Activated CD4-positive, alpha-beta T cell treated with anti-CD3 and anti-CD28 coated beads, Interleukin-2, amount 10 ng/mL, durations not matched to agents 24 days and 14 days (primary cell): ENCODE measurements around the gene TCOF1. TPM values are rescaled to one million over a fixed set of nuclear protein-coding genes. Genes with fewer than 3 reads are reported as not detected.

ENCODE experiments used
- DNase-seq: peaks from one replicate; pipeline ENCODE4 v3.0.0; 2022
- H3K27ac Mint-ChIP-seq: one replicate; pipeline ENCODE4 v1.8.0; 2022; ENCODE audit warnings: mild to moderate bottlenecking, mixed read lengths
- H3K27me3 Mint-ChIP-seq: one replicate; pipeline ENCODE4 v1.8.0; 2022; ENCODE audit warnings: mixed read lengths
- H3K36me3 Mint-ChIP-seq: one replicate; pipeline ENCODE4 v1.8.0; 2022; ENCODE audit warnings: low read depth, mild to moderate bottlenecking, mixed read lengths
- H3K4me1 Mint-ChIP-seq: one replicate; pipeline ENCODE4 v1.8.0; 2021; ENCODE audit warnings: mixed read lengths
- H3K4me3 Mint-ChIP-seq: one replicate; pipeline ENCODE4 v1.8.0; 2022; ENCODE audit warnings: mild to moderate bottlenecking, moderate library complexity, mixed read lengths
- H3K9me3 Mint-ChIP-seq: one replicate; pipeline ENCODE4 v1.8.0; 2021; ENCODE audit warnings: mixed read lengths
- intact Hi-C: fragments of 100-400 bp; cut with micrococcal nuclease; formaldehyde crosslinking; loops from one replicate; pipeline ENCODE4 v1.15.1; 2023
- total RNA-seq: library from RNA; stranded (reverse); gene quantifications from 2 replicates; pipeline ENCODE4 v1.2.3, GENCODE V29; 2022

TCOF1 gene
- total RNA-seq, 1 donor from 2014 or later: 130 TPM

DNA sequence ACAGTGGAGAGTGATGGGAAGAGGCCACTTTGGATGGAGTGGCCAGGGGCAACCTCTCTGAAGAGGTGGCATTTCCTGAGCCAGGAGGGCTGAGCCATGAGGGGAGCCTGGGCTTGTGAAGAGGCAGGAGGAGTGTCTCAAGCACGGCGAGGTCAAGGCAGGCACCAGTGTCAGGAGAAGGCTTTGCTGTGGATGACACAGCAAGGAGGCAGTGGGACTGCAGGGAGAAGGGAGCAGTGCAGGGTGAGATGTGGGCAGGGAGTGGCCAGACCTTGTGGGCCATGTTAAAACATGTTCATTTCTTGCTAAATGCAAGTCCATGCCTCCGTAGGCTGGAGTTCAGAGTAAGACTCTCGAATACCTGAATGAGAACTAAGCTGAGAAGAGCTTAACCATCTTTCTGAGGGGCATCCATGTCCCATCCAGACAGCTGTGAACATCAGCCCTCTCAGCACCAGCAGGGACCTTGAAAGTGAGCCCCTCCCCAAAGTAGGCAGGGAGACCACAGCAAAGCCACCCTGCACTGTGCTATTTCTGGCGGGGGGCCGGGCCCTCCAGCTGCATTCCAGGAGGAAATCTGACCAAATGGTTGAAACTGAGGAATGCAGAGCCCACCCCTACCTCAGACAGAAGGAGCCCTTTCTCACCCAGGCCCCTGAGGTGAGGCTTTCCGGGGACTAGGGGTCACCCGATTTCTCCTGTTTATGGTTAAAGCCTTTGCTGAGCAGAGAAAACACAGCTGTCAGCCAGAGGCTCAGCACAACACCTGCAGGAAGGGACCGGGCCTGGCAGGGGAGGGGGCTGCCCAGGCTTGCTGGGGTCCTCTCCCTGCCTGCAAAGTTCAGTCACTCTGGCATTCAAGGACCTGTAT, 38.6 kb upstream of the TCOF1 start:
- no peaks in the 10 kb centered on the region for H3K9me3 Mint-ChIP-seq
- no peak for DNase-seq
- no peak overlapping the region for H3K27ac Mint-ChIP-seq
- intact Hi-C loops: no loop called here
- H3K4me3 Mint-ChIP-seq: no peak overlapping the region
- H3K36me3 Mint-ChIP-seq: no peaks in the 10 kb centered on the region
- peaks cover 9% of the 10 kb centered on the region for H3K27me3 Mint-ChIP-seq
- no peaks in the 10 kb centered on the region for H3K4me1 Mint-ChIP-seq

DNA sequence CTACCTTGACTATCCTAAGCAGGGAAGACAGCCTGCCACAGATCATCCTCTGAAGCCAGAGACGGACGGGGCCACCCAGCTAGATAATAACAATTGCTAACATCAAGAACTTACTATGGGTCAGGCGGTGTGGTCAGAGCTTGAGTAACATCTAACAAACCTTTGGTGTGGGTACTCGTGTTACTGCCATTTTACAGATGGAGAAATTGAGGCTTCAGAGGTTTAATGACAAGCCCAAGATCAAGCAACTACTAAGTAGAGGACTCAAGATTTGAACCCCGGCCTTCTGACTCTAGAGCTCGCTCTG, 38.1 kb upstream of the TCOF1 start:
- intact Hi-C loops: no loop called here
- Mint-ChIP-seq H3K27me3 (peaks cover 9% of the 10 kb centered on the region), H3K36me3 (no peaks in the 10 kb centered on the region), H3K4me3 (no peak overlapping the region), H3K9me3 (no peaks in the 10 kb centered on the region), H3K4me1 (no peaks in the 10 kb centered on the region), H3K27ac (no peak overlapping the region)
- no peak for DNase-seq

DNA sequence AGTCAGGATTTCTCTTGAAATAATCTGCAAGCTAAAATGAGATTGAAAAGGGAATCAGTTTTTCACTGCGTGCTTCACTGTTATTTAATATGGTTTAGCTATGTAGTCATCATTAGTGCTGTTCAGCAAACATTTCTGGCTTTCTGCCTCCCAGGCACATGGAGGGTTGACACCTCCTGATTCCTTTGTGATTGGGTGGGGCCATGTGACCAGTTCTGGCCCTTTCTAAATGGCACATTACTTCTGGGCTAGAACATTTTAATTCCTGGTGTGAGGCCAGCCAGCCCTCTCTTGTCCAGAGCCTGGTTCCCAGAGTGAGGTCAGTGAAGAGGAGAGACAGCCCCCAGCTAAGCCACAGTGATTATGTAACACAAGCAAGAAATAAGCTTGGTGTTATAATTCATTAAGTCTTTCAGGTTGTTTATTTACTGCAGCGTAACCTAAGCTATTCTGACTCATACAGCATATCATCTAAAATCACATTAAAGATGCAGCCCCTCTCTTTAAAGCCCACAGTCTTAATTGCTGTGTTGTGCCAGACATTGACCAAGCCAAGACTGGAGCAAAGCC, 37.4 kb upstream of the TCOF1 start:
- no peaks in the 10 kb centered on the region for H3K36me3 Mint-ChIP-seq
- DNase-seq: no peak
- H3K27ac Mint-ChIP-seq: no peak overlapping the region
- no peak overlapping the region for H3K4me3 Mint-ChIP-seq
- intact Hi-C loops: no loop called here
- peaks cover 9% of the 10 kb centered on the region for H3K27me3 Mint-ChIP-seq
- H3K4me1 Mint-ChIP-seq: no peaks in the 10 kb centered on the region
- H3K9me3 Mint-ChIP-seq: no peaks in the 10 kb centered on the region

DNA sequence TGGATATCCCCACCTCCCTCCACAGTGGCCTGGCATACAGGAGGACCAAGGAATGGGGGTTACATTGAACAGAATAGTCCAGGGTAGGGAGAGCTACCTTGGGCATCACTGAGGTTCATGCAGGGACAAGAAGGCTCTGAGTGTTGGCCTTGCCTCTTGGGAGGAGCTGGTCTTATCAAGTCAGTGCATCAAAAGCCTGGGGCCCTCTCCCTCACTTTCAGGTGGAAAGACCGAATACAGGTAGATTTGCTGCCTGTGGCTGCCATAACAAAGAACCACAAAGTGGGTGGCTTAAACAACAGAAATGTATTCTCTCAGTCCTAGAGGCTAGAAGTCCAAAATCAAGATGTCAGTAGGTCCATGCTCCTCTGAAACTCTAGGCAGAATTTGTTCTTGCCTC, 36.3 kb upstream of the TCOF1 start:
- Mint-ChIP-seq H3K27ac (no peak overlapping the region), H3K4me1 (no peaks in the 10 kb centered on the region), H3K4me3 (no peak overlapping the region), H3K36me3 (no peaks in the 10 kb centered on the region), H3K27me3 (peaks cover 9% of the 10 kb centered on the region), H3K9me3 (no peaks in the 10 kb centered on the region)
- intact Hi-C loops: no loop called here
- DNase-seq: no peak

DNA sequence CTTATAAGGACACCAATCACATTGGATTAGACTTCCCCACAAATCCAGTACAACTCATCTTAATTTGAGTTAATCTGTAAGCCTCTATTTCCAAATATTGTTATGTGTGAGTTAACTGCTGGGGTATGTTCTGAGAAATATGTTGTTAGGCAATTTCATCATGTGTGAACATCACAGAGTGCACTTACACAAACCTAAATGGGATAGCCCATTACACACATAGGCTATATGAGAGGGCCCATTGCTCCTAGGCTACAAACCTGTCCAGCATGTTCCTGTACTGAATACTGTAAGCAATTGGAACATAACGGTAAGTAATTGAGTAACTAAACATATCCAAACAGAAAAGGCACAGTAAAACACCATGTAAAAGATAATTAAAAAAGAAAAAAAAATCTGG, 35.7 kb upstream of the TCOF1 start:
- intact Hi-C loops: no loop called here
- no peak overlapping the region for H3K4me3 Mint-ChIP-seq
- H3K27ac Mint-ChIP-seq: no peak overlapping the region
- peaks cover 9% of the 10 kb centered on the region for H3K27me3 Mint-ChIP-seq
- H3K9me3 Mint-ChIP-seq: no peaks in the 10 kb centered on the region
- no peaks in the 10 kb centered on the region for H3K36me3 Mint-ChIP-seq
- DNase-seq: no peak
- no peaks in the 10 kb centered on the region for H3K4me1 Mint-ChIP-seq

DNA sequence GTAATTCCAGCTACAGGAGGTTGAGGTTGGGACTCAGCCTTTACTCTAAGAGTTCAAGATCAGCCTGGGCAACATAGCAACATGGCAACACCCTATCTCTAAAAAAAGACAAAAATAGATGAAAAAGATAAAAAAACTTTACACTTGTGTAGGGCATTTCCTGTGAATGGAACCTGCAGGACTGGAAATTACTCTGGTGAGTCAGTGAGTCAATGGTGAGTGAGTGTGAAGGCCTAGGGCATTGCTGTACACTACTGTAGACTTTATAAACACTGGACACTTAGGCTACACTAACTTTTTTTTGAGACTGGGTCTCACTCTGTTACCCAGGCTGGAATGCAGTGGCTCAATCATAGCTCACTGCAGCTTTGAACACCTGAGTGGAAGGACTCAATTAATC, 35.3 kb upstream of the TCOF1 start:
- no peaks in the 10 kb centered on the region for H3K36me3 Mint-ChIP-seq
- peaks cover 9% of the 10 kb centered on the region for H3K27me3 Mint-ChIP-seq
- no peak for DNase-seq
- no peak overlapping the region for H3K4me3 Mint-ChIP-seq
- no peaks in the 10 kb centered on the region for H3K4me1 Mint-ChIP-seq
- intact Hi-C loops: no loop called here
- H3K9me3 Mint-ChIP-seq: no peaks in the 10 kb centered on the region
- H3K27ac Mint-ChIP-seq: no peak overlapping the region

DNA sequence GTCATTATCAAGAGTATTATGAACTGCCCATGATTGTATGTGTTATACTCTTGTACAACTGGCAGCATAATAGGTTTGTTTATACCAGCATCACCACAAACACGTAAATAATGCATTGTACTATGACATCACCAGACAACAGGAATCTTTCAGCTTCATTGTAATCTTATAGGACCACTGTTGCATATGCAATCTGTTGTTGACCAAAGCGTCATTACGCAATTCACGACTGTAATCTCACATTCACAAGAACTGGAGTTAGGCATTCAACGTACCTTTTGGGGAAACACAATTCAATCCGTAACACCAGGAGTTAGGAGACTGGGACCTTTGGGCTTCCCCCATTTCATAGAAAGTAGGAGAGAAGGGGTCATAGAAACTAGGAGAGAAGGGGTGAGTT, 34.4 kb upstream of the TCOF1 start:
- no peak overlapping the region for H3K4me3 Mint-ChIP-seq
- H3K27me3 Mint-ChIP-seq: peaks cover 6% of the 10 kb centered on the region
- DNase-seq: no peak
- intact Hi-C loops: no loop called here
- H3K36me3 Mint-ChIP-seq: no peaks in the 10 kb centered on the region
- no peak overlapping the region for H3K27ac Mint-ChIP-seq
- no peaks in the 10 kb centered on the region for H3K4me1 Mint-ChIP-seq
- H3K9me3 Mint-ChIP-seq: no peaks in the 10 kb centered on the region

DNA sequence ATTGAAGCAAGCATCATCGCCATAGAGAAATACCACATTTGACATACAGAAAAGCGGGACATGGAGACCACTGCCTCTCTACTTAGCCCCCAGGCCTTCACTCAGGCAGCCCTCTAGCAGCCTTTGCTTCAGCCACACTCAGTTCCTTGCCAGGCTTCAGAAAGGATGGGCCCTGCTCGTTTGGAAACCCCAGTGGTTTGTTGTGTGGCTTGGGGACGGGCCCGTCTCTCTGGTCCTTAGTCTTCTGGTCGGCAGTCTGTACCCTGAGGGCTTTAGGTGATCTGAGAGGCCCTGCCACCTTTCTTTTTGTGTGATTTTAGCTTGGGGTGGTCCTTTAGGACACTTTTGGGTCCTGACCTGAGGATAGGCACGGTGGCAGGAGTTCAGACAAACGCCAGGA, 33.7 kb upstream of the TCOF1 start:
- no peak overlapping the region for H3K4me3 Mint-ChIP-seq
- H3K36me3 Mint-ChIP-seq: no peaks in the 10 kb centered on the region
- no peak overlapping the region for H3K27ac Mint-ChIP-seq
- no peaks in the 10 kb centered on the region for H3K4me1 Mint-ChIP-seq
- DNase-seq: no peak
- no peaks in the 10 kb centered on the region for H3K9me3 Mint-ChIP-seq
- H3K27me3 Mint-ChIP-seq: peaks cover 5% of the 10 kb centered on the region
- intact Hi-C loops: no loop called here

DNA sequence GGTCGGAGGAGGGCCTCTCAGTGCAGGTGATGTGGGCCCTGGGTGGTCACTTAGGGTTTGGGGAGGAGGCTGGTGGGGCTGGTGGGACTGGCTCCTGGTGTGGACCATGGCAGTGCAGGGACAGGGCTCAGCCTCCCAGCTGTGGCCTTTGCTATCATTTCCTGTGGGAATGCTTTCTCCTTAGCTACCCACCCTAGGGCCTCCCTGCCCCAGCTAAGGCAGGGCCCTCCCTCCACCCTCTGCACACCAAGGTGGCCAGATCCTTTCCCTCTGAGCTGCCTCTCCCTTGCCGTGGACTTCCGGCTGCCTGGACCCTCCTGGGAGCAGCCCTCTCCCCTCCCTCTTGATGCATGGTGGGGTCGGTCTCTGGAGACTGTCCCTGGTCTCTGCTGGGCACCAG, 32.1 kb upstream of the TCOF1 start:
- H3K27me3 Mint-ChIP-seq: peaks cover 13% of the 10 kb centered on the region
- H3K4me1 Mint-ChIP-seq: no peaks in the 10 kb centered on the region
- no peak for DNase-seq
- H3K36me3 Mint-ChIP-seq: no peaks in the 10 kb centered on the region
- H3K4me3 Mint-ChIP-seq: no peak overlapping the region
- no peaks in the 10 kb centered on the region for H3K9me3 Mint-ChIP-seq
- intact Hi-C loops: no loop called here
- H3K27ac Mint-ChIP-seq: no peak overlapping the region

DNA sequence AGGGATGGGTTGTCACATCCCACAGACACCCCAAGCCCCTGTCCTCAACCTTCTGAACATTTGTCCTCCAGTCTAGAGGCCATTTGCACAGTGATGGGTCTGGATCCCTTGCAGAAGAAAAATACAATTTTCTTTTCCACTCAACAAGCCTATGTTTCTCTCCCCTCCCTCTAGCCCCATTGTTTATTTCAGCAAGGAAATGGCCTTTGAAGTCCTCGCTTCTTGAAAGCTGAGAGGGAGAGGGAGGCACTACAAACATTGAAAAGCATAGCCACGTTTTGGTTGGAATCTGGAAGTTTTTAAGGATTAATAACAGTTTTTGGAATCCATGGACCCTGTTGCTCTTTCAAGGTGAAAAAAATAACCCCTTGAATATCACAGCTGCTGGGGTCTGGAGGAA, 30.8 kb upstream of the TCOF1 start:
- no peak for DNase-seq
- H3K27ac Mint-ChIP-seq: no peak overlapping the region
- H3K4me1 Mint-ChIP-seq: no peaks in the 10 kb centered on the region
- H3K36me3 Mint-ChIP-seq: no peaks in the 10 kb centered on the region
- no peaks in the 10 kb centered on the region for H3K9me3 Mint-ChIP-seq
- intact Hi-C loops: no loop called here
- H3K27me3 Mint-ChIP-seq: peaks cover 10% of the 10 kb centered on the region
- no peak overlapping the region for H3K4me3 Mint-ChIP-seq

DNA sequence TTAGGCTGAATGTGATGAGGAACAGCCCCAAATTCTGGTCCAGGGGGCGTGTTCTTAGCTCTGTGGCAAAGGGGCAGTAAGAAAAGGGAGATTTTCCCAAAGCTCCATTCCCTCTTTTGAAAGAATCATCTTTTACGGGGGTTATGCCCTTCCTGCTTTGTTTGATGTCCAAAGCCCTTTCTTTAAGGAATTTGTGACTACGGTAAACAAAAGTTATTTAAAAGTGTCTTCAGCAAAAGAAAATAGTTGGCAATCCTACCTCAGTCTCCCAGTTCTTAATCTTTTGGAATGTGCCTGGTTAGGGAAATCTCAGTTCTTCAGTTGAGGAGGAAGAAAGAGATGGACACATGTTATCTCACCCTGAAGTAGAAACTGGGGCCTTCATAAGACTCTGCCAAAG, 30.4 kb upstream of the TCOF1 start:
- Mint-ChIP-seq H3K4me3 (no peak overlapping the region), H3K36me3 (no peaks in the 10 kb centered on the region), H3K4me1 (no peaks in the 10 kb centered on the region), H3K27ac (no peak overlapping the region), H3K9me3 (no peaks in the 10 kb centered on the region), H3K27me3 (peaks cover 10% of the 10 kb centered on the region)
- intact Hi-C loops: no loop called here
- no peak for DNase-seq

DNA sequence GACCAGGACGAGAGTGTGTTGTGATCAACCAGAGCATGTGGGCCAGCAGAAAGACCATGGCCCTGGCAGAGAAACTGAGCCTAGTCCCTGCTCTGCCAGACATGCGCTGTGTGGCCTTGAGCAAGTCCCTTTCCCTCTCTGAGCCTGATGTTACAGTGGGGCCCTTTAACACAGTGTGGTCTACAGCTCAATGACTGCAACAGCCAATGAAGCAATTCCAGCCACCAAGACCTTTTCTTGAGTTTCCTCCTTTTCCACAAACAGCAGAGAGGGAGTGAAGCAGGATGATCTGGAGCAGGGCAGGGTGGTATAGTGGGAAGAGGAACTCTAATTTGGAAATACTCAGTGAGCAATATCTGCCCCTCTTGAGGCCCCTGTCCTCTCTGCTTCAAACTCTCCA, 29.0 kb upstream of the TCOF1 start:
- DNase-seq: no peak
- intact Hi-C loops: no loop called here
- H3K4me1 Mint-ChIP-seq: no peaks in the 10 kb centered on the region
- H3K27me3 Mint-ChIP-seq: peaks cover 10% of the 10 kb centered on the region
- no peaks in the 10 kb centered on the region for H3K9me3 Mint-ChIP-seq
- no peaks in the 10 kb centered on the region for H3K36me3 Mint-ChIP-seq
- H3K4me3 Mint-ChIP-seq: no peak overlapping the region
- H3K27ac Mint-ChIP-seq: no peak overlapping the region

DNA sequence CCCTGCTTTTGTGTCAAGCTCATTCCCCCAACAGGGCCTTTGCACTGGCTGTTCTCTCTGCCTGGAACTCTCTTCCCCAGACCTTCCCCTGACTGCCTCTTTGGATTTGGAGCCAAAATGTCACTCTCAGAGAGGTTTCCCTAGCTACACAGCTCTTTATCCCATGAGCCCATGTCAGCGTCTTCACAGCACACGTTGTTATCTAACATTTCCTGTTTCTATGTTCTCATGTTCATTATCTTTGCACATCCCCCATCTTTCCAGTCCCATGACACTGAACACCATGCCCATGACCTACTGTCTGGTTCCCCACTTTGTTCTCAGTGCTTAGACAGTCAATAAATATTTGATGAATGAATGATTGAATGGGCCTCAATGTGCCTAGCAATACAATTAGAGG, 28.5 kb upstream of the TCOF1 start:
- no peak for DNase-seq
- intact Hi-C loops: no loop called here
- peaks cover 10% of the 10 kb centered on the region for H3K27me3 Mint-ChIP-seq
- H3K4me3 Mint-ChIP-seq: no peak overlapping the region
- H3K4me1 Mint-ChIP-seq: no peaks in the 10 kb centered on the region
- H3K9me3 Mint-ChIP-seq: no peaks in the 10 kb centered on the region
- no peak overlapping the region for H3K27ac Mint-ChIP-seq
- H3K36me3 Mint-ChIP-seq: no peaks in the 10 kb centered on the region

DNA sequence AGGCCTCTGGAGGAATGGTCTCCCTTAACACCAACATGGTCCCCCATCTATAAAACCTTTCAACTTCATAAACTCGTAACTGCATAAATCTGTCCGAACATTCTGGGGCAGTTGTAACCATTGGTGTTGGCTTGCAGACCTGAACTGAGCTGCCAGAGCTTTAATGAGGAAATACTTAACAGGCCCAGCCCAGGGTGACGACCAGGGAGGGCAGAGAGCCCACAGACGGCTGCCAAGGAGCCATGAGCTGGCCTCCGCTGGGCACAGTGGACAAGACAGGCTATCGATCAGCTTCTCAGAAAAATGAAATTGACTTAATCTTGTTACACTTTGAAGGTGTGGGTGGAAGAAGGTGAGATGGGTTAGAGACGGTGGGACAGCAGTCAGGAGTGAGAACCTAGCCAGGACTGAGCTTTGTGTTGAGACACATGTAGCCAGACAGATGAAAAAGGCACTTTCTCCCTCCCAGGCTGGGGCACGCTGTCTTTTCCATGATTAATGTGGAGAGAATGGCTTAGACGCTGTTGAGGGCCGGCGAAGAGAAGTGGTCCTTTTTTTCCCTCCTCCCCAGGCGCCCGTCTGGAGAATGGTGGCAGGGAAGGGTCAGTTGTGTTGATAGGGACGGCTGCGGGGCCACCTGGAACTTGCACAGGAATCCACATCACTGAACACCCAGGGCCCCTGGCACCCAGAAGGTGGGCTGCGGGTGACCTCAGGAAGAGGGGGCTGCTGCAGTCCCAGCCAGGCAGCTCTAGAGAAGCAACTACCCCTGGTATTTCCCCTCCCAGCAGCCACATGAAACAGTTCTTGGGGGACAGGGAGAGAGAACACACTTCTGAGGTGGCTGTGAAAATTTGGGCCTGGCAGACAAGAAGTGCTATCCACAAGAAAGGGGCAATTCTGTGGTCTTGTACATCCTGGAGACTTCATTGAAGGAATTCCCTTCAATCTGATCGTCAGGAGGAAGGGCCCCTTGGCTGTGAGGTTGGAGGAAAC, 27.3 kb upstream of the TCOF1 start:
- Mint-ChIP-seq H3K4me1 (no peaks in the 10 kb centered on the region), H3K4me3 (no peak overlapping the region), H3K27me3 (peaks cover 10% of the 10 kb centered on the region), H3K9me3 (no peaks in the 10 kb centered on the region), H3K27ac (no peak overlapping the region), H3K36me3 (no peaks in the 10 kb centered on the region)
- DNase-seq: no peak
- intact Hi-C loops: no loop called here
